ENCODE measurements around the gene NT5M.
A peak's percentile ranks its signal among the peaks of the same experiment; 100 is the strongest.
"Not testable (repeated sequence)": the region's sequence is repeated elsewhere in the genome, so short reads cannot be mapped to it uniquely, and the experiment has no call there.

Gene NT5M

GRCh38 chr17:17301659-17302058, 1.5 kb upstream of the NT5M start:
- DNase-seq (ENCODE audit: low read depth in 1 of 2, low spot score in 1 of 2): not testable (repeated sequence)

- DNase-seq (ENCODE audit: low read depth in 1 of 2, low spot score in 1 of 2): no peak
Measured at GRCh38 chr17:17303847-17304490, 796 bp downstream of the NT5M start.

GRCh38 chr17:17304521-17304985, 1.4 kb downstream of the NT5M start:
- no peak for DNase-seq (ENCODE audit: low read depth in 1 of 2, low spot score in 1 of 2)

GRCh38 chr17:17305281-17305801, 2.2 kb downstream of the NT5M start:
- no peak for DNase-seq (ENCODE audit: low read depth in 1 of 2, low spot score in 1 of 2)

DNA sequence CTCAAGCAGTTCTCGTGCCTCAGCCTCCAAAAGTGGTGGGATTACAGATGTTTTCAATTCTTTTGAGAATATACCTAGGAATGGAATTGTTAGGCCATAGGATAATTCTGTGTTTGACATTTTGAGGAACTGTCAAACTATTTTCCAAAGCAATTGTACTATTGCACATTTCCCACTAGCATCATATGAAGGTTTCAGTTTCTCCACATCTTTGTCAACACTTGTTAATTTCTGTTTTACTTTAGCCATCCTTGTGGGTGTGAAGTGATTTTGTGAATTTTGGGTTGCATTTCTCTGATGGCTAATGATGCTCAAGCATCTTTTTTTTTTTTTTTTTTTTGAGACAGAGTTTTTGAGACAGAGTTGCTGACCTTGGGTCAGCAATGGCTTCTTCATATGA, 6.2 kb downstream of the NT5M start:
- DNase-seq (ENCODE audit: low read depth in 1 of 2, low spot score in 1 of 2): no peak

GRCh38 chr17:17313350-17313991, 10.3 kb downstream of the NT5M start:
- DNase-seq (ENCODE audit: low read depth in 1 of 2, low spot score in 1 of 2): peak; percentile 51 to 55

- no peak for DNase-seq (ENCODE audit: low read depth in 1 of 2, low spot score in 1 of 2)
Measured at GRCh38 chr17:17314501-17315071, 11.4 kb downstream of the NT5M start.

DNA sequence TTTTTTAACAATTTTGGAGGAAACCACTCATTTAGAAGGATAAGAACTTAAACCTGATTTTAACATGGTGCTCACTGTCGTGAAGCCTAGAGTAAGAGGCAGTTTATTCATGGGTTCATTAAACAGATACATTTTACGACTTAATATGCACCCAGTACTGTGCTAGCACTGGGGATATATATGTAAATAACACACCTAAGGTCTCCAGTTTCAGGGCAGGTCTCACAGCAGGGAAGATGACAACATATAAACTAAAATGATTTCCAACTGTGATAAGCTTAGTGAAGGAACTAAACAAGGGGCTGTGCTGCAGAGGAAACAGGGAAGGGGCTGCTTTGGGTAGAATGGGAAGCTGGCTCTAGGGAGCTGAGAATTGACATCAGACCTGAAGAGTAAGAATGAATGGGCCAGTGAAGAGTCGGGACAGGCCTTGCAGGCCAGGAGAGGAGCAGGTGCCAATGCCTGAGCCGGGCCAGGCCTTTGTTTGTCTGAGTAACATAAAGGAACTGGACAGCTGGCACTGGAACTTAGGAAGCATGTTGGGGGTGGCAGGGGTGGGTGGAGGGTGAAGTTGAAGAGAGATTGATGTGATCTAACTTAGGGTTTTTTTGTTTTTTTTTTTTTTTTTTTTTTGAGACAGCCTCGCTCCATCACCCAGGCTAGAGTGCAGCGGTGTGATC, 12.1 kb downstream of the NT5M start:
- DNase-seq (ENCODE audit: low read depth in 1 of 2, low spot score in 1 of 2): no peak

DNA sequence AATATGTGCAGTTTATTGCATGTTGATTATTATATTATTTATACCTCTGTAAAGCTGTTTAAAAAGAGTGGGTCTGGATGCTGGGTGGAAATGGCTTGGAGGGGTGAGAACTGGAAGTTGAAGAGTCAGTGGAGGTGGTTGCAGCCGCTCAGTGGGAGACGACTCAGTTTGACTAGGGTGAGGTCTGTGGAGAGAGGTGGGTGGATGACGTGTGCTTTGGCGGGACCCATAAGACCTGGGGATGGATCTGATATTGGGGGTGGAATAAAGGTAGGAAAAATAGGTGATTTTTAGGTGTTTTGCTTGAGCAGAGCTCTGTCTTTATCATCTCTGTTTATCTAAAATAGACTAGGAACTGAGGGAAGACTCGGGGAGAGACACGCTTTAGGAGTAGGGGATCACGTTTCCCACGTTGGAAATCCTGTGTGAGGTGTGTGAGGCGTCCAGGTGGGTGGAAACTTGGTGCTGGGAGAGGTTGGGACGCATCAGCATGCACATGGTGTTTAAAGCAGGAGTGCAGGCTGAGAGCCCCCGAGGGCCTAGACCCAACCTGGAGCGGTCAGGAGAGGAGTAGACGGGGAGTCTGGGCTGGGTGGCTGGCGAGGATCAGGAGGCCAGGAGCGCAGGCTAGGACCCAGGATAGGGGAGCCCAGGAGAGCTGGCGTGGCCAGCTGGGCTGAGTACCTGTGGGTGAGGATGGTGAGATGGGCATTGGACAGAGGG, 17.2 kb downstream of the NT5M start:
- DNase-seq (ENCODE audit: low read depth in 1 of 2, low spot score in 1 of 2): no peak

- no peak for DNase-seq (ENCODE audit: low read depth in 1 of 2, low spot score in 1 of 2)
Measured at GRCh38 chr17:17320911-17321220, 17.7 kb downstream of the NT5M start.

- DNase-seq (ENCODE audit: low read depth in 1 of 2, low spot score in 1 of 2): no peak
Measured at GRCh38 chr17:17321356-17322025, 18.3 kb downstream of the NT5M start.

GRCh38 chr17:17322516-17323510, 19.6 kb downstream of the NT5M start:
- DNase-seq (ENCODE audit: low read depth in 1 of 2, low spot score in 1 of 2): no peak

GRCh38 chr17:17324616-17325015, 21.4 kb downstream of the NT5M start:
- no peak for DNase-seq (ENCODE audit: low read depth in 1 of 2, low spot score in 1 of 2)

DNA sequence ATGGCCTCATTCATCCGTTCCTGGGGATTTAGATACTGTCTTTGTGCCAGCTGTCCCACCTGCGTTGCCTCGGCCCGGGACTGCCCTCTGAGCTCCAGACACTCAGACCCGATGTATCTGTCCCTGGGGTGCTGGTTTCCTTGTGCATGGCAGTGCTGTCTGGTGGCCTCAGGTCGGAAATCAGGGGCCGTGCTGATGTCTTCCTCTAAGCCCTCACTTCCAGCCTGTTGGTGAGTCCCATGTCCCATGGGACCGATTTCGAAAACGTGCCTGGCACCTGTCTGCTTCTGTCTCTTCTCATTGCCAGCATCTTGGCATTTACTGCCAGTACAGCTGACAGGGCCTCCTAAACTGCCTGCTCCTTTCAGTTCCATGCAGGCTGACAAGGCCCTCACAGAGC, 22.1 kb downstream of the NT5M start:
- DNase-seq (ENCODE audit: low read depth in 1 of 2, low spot score in 1 of 2): no peak

GRCh38 chr17:17325816-17326215, 22.6 kb downstream of the NT5M start:
- no peak for DNase-seq (ENCODE audit: low read depth in 1 of 2, low spot score in 1 of 2)

- DNase-seq (ENCODE audit: low read depth in 1 of 2, low spot score in 1 of 2): no peak
Measured at GRCh38 chr17:17326275-17326875, 23.2 kb downstream of the NT5M start.

GRCh38 chr17:17328251-17328650, 25.1 kb downstream of the NT5M start:
- DNase-seq (ENCODE audit: low read depth in 1 of 2, low spot score in 1 of 2): no peak

GRCh38 chr17:17341452-17341851, 38.3 kb downstream of the NT5M start:
- no peak for DNase-seq (ENCODE audit: low read depth in 1 of 2, low spot score in 1 of 2)

All from activated T-helper 1 cell treated with anti-CD3 and anti-CD28 coated beads, Interleukin-2, amount 50 U/mL, for 16 hours (primary cell).